Esophagus (tissue), 2 donors: ENCODE measurements around the gene TRMT1. TPM values are rescaled to one million over a fixed set of nuclear protein-coding genes. Genes with fewer than 3 reads are reported as not detected.
A peak's percentile ranks its signal among the peaks of the same experiment; 100 is the strongest.
"Not testable (repeated sequence)": the region's sequence is repeated elsewhere in the genome, so short reads cannot be mapped to it uniquely, and the experiment has no call there.

Experiments used
- H3K27ac ChIP-seq, 2 donors: one replicate each; pipeline ENCODE4 v1.5.1; 2013; ENCODE audit warnings: low read depth in 2 of 2, mild to moderate bottlenecking in 2 of 2, inconsistent platforms in 1 of 2, low read length in 1 of 2, moderate library complexity in 1 of 2
- H3K27me3 ChIP-seq, 2 donors: one replicate each; pipeline ENCODE4 v1.6.1; 2013; ENCODE audit warnings: low read length in 2 of 2, control low read depth in 1 of 2, mild to moderate bottlenecking in 1 of 2; ENCODE audit not compliant: insufficient read depth in 2 of 2, control insufficient read depth in 1 of 2
- H3K36me3 ChIP-seq, 2 donors: one replicate each; pipeline ENCODE4 v1.6.1; 2013; ENCODE audit warnings: low read length in 1 of 2; ENCODE audit not compliant: control insufficient read depth in 2 of 2, insufficient read depth in 2 of 2
- H3K4me1 ChIP-seq, 2 donors: one replicate each; pipeline ENCODE4 v1.6.1; 2013; ENCODE audit warnings: low read length in 1 of 2; ENCODE audit not compliant: control insufficient read depth in 2 of 2, insufficient read depth in 2 of 2
- H3K4me3 ChIP-seq, 2 donors: one replicate each; pipeline ENCODE4 v1.5.1; 2013; ENCODE audit warnings: low read length in 2 of 2, mild to moderate bottlenecking in 2 of 2, low read depth in 1 of 2, moderate library complexity in 1 of 2
- H3K9me3 ChIP-seq, 2 donors: one replicate each; pipeline ENCODE4 v1.6.1; 2013; ENCODE audit warnings: mild to moderate bottlenecking in 2 of 2, low read depth in 1 of 2, low read length in 1 of 2, moderate library complexity in 1 of 2; ENCODE audit not compliant: control insufficient read depth in 2 of 2, insufficient read depth in 1 of 2
- WGBS, 2 donors: extraction: QIAGEN DNeasy Blood & Tissue Kit; methylation state at CpG; one replicate each; pipeline ENCODE4 v1.1.7; 2013; 5-methylcytosine and 5-hydroxymethylcytosine counted together
- polyA plus RNA-seq, 2 donors: library from polyadenylated mRNA; stranded (reverse); fragments of 200-250 nt; gene quantifications; one replicate each; pipeline ENCODE4 v1.2.3, GENCODE V29; 2013
- donor health status: healthy with polysubstance abuse.
- donor health status: Bipolar disorder and iron deficiency.

TRMT1 gene
- polyA plus RNA-seq, 2 donors = 34.0 to 59.5 TPM

GRCh38 chr19:13150187-13150930, 33.8 kb upstream of the TRMT1 start, which contains the start of the genes IER2 and STX10:
IER2 (plus strand) TSS chr19:13150411; CDS start chr19:13153187, 2,776 bp downstream.
STX10 (minus strand) TSS chr19:13150375; CDS start chr19:13150173, 202 bp downstream.
- Histone ChIP-seq H3K9me3 (no peaks in the 10 kb centered on the region), H3K27ac (peak within 1 kb of the TSS; percentile 97 to 100), H3K36me3 (no peaks in the 10 kb centered on the region), H3K4me3 (peak within 1 kb of the TSS; percentile 80 to 95), H3K27me3 (no peaks in the 10 kb centered on the region), H3K4me1 (peaks cover 0 to 4% of the 10 kb centered on the region in 2 donors)
- WGBS, 2 donors = 1% methylated on average over 31 to 51 of the region's 51 CpGs

DNA sequence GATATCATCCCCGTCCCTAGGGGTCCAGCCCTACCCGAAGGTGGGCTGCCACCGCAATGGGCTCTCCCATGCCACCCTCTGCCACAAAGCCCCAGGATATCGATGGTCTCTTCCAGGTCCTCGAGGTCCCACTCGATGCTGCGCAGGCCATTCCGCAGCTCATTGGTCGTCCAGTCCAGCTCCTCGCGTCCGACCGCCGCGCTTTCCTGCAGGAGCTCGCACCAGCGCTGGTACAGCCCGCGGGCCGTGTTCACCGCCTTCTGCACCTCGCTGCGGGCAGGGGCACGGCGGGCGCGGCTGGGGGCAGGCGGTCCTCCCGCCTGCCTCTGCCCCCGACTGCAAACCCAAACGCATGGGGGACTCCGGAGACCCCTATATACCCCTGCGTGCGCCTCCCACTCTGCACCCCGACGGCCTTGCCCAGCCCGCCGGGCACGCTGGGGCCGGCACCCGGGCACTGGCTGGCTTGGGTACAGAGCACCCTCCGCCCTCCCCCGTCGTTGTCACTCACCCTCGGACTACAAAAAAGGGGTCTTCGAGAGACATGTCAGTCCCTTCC, 33.2 kb upstream of the TRMT1 start:
- H3K9me3 ChIP-seq = no peaks in the 10 kb centered on the region
- H3K27ac ChIP-seq = peak overlapping the region; percentile 97 to 100
- 0 to 1% methylated on average over 36 to 46 of the region's 46 CpGs for WGBS, 2 donors
- peak overlapping the region; percentile 80 to 95 for H3K4me3 ChIP-seq
- no peaks in the 10 kb centered on the region for H3K27me3 ChIP-seq
- H3K4me1 ChIP-seq = peaks cover 0 to 4% of the 10 kb centered on the region in 2 donors
- H3K36me3 ChIP-seq = peaks cover 0 to 4% of the 10 kb centered on the region in 2 donors

DNA sequence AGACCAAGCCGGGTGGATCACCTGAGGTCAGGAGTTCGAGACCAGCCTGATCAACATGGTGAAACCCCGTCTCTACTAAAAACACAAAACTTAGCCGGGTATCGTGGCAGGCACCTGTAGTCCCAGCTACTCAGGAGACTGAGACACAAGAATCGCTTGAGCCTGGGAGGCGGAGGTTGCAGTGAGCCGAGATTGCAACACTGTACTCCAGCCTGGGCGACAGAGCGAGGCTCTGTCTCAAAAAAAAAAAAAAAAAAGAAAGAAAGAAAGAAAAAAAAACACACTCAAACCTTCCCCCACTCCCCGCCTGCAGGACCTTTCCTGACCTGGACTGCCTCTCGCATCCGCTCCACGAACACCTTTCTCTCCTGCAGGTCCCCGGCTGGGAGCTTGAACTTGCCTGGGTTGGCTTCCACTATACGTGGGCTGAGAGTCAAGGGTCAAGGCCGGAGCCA, 32.7 kb upstream of the TRMT1 start:
- not testable (repeated sequence) for H3K9me3 ChIP-seq, H3K4me1 ChIP-seq, H3K36me3 ChIP-seq, H3K27me3 ChIP-seq
- peak overlapping the region; percentile 80 to 95 for H3K4me3 ChIP-seq
- WGBS, 2 donors = 23 to 28% methylated on average over 17 of the region's 17 CpGs
- H3K27ac ChIP-seq = peak overlapping the region in 1 of 2 donors; percentile 100

- H3K9me3 ChIP-seq = no peaks in the 10 kb centered on the region
- no peak overlapping the region for H3K27ac ChIP-seq
- peak overlapping the region in 1 of 2 donors; percentile 3 for H3K4me3 ChIP-seq
- peaks cover 0 to 11% of the 10 kb centered on the region in 2 donors for H3K4me1 ChIP-seq
- peaks cover 3 to 13% of the 10 kb centered on the region in 2 donors for H3K36me3 ChIP-seq
- H3K27me3 ChIP-seq = no peaks in the 10 kb centered on the region
- 65 to 69% methylated on average over 16 of the region's 16 CpGs for WGBS, 2 donors
Observed at GRCh38 chr19:13146763-13147563, 30.4 kb upstream of the TRMT1 start.

DNA sequence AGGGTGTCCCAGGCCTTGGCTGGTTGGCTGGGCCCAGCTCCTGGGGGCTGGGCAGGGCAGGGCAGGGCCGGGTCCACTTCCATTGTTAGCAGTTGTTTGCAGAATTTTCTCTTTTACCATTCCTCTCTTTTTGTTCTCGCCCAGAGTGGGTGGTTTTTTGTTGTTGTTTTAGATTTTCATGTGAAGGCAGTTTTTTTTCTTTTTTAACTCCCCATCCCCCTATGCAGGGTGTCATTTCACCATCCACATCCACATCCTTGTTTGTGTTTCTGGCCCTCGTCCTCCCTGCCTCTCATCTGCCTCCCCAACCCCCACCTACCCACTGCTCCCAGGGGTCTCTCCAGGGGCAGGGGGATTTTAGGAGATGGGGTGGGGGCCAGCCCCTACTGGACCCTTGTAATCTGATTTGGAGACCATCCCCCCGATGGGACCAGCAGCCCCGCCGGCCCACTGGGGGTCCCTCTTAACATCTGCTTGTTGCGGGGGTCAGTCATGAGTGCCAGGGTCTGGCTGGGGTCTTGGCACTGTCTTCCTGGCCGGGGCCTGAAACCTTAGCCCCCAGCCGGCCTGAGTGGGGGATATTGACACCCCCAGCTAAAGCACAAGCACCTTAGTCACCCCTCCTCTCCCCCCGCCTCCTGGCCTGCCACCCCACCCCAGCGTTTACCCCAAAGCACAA, 23.2 kb upstream of the TRMT1 start:
- H3K27me3 ChIP-seq = no peaks in the 10 kb centered on the region
- WGBS, 2 donors = 76% methylated on average over 10 to 11 of the region's 11 CpGs
- H3K36me3 ChIP-seq = peaks cover 10 to 49% of the 10 kb centered on the region in 2 donors
- peaks cover 0 to 7% of the 10 kb centered on the region in 2 donors for H3K4me1 ChIP-seq
- H3K27ac ChIP-seq = no peak overlapping the region
- H3K4me3 ChIP-seq = no peak overlapping the region
- H3K9me3 ChIP-seq = no peaks in the 10 kb centered on the region

DNA sequence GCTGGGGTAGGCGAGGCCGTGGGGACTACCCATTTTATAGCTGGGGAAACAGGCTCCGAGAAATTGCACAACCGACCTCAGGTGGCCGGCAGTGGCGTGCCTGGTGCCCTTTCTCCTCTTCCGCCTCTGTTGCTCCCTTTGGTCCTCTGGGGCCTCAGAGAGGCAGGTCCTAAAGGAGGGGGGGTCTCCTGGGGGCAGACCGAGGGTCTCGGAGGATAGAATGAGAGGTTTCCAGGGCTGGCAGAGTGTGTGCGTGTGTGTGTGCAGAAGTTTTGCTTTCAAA, 22.3 kb upstream of the TRMT1 start:
- H3K27me3 ChIP-seq = no peaks in the 10 kb centered on the region
- 70 to 77% methylated on average over 10 of the region's 10 CpGs for WGBS, 2 donors
- peaks cover 0 to 4% of the 10 kb centered on the region in 2 donors for H3K4me1 ChIP-seq
- H3K27ac ChIP-seq = no peak overlapping the region
- no peaks in the 10 kb centered on the region for H3K9me3 ChIP-seq
- peaks cover 7 to 40% of the 10 kb centered on the region in 2 donors for H3K36me3 ChIP-seq
- H3K4me3 ChIP-seq = no peak overlapping the region

DNA sequence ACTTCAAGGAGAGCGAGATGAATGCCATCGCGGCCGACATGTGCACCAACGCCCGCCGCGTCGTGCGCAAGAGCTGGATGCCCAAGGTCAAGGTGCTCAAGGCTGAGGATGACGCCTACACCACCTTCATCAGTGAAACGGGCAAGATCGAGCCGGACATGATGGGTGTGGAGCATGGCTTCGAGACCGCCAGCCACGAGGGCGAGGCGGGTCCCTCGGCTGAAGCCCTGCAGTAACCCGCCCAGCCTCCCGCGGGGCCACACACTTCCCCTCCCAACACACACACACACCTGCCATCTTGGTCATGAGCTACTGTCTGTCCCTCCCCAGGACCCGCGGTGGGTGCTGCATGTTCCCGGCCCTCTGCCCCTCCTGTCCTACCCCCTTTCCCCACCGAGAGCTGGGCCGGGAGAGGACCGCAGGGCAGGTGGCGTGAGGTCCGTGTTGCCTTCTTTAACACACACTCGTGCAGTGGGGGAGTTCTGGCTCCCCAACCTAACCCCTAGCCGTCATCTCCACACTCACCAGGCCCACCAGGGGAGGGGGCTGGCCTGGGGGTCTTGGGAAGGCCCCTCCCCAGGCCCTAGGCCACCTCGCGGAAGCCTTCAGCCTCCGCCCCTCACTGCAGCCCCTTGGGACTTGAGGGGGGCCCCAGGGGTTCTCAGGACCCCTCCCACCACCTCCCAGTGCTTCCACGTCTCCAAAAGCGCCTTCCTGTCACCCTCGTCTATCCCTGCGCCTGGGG, 21.8 kb upstream of the TRMT1 start:
- no peak overlapping the region for H3K27ac ChIP-seq
- H3K9me3 ChIP-seq = no peaks in the 10 kb centered on the region
- H3K27me3 ChIP-seq = no peaks in the 10 kb centered on the region
- H3K36me3 ChIP-seq = peaks cover 7 to 39% of the 10 kb centered on the region in 2 donors
- 85 to 90% methylated on average over 40 of the region's 40 CpGs for WGBS, 2 donors
- H3K4me1 ChIP-seq = peaks cover 0 to 4% of the 10 kb centered on the region in 2 donors
- no peak overlapping the region for H3K4me3 ChIP-seq

- Histone ChIP-seq H3K4me3 (no peak overlapping the region), H3K27ac (no peak overlapping the region), H3K9me3 (no peaks in the 10 kb centered on the region), H3K27me3 (no peaks in the 10 kb centered on the region), H3K36me3 (peaks cover 7 to 39% of the 10 kb centered on the region in 2 donors), H3K4me1 (no peaks in the 10 kb centered on the region)
- WGBS, 2 donors = 91 to 92% methylated on average over 28 of the region's 28 CpGs
Observed at GRCh38 chr19:13137290-13137794, 20.8 kb upstream of the TRMT1 start.
